Islet precursor cell (in vitro differentiated cells): ENCODE results near the gene SYF2.

Experiments
- DNase-seq: peaks from one replicate; pipeline ENCODE4 v3.0.0-alpha.2; 2018

Gene SYF2

GRCh38 chr1:25182629-25183028 lies 49.7 kb downstream of the SYF2 start:
- peak; percentile 95 for DNase-seq

GRCh38 chr1:25180996-25181395 lies 51.3 kb downstream of the SYF2 start:
- DNase-seq: no peak

GRCh38 chr1:25178917-25179561 lies 53.3 kb downstream of the SYF2 start:
- DNase-seq: no peak

- no peak for DNase-seq
These were observed 57.3 kb downstream of the SYF2 start for GRCh38 chr1:25174730-25175612.

GRCh38 chr1:25174363-25174729 lies 58.0 kb downstream of the SYF2 start:
- no peak for DNase-seq

GRCh38 chr1:25173809-25174340 lies 58.4 kb downstream of the SYF2 start:
- DNase-seq: no peak
